ENCODE measurements around the gene CP. TPM values are rescaled to one million over a fixed set of nuclear protein-coding genes. Genes with fewer than 3 reads are reported as not detected.

Gene CP
- total RNA-seq, 1 experiment from 2014 or later: not detected

- no peak for DNase-seq (ENCODE audit: low read depth)
Measured at GRCh38 chr3:149186219-149186618, 35.4 kb downstream of the CP start.

GRCh38 chr3:149181182-149181581 is 40.4 kb downstream of the CP start:
- DNase-seq (ENCODE audit: low read depth): no peak

- peak; percentile 97 for DNase-seq (ENCODE audit: low read depth)
Measured at GRCh38 chr3:149180057-149180573, 41.5 kb downstream of the CP start.

GRCh38 chr3:149179220-149179619 is 42.4 kb downstream of the CP start:
- DNase-seq (ENCODE audit: low read depth): no peak

- DNase-seq (ENCODE audit: low read depth): no peak
Measured at GRCh38 chr3:149177122-149177521, 44.5 kb downstream of the CP start.

- DNase-seq (ENCODE audit: low read depth): peak; percentile 34
Measured at GRCh38 chr3:149174901-149175300, 46.7 kb downstream of the CP start.

- DNase-seq (ENCODE audit: low read depth): no peak
Measured at GRCh38 chr3:149170672-149171071, 51.0 kb downstream of the CP start.

GRCh38 chr3:149167898-149168297 is 53.7 kb downstream of the CP start:
- no peak for DNase-seq (ENCODE audit: low read depth)

GRCh38 chr3:149163066-149163465 is 58.6 kb downstream of the CP start:
- no peak for DNase-seq (ENCODE audit: low read depth)

GRCh38 chr3:149162007-149162406 is 59.6 kb downstream of the CP start:
- no peak for DNase-seq (ENCODE audit: low read depth)

- no peak for DNase-seq (ENCODE audit: low read depth)
Measured at GRCh38 chr3:149160754-149161300, 60.8 kb downstream of the CP start.

- DNase-seq (ENCODE audit: low read depth): no peak
Measured at GRCh38 chr3:149153402-149153801, 68.2 kb downstream of the CP start.

GRCh38 chr3:149152420-149152819 is 69.2 kb downstream of the CP start:
- DNase-seq (ENCODE audit: low read depth): peak; percentile 51

- DNase-seq (ENCODE audit: low read depth): peak; percentile 60
Measured at GRCh38 chr3:149151843-149152242, 69.8 kb downstream of the CP start.

- no peak for DNase-seq (ENCODE audit: low read depth)
Measured at GRCh38 chr3:149150436-149150835, 71.2 kb downstream of the CP start.

GRCh38 chr3:149145974-149146373 is 75.7 kb downstream of the CP start:
- DNase-seq (ENCODE audit: low read depth): no peak

GRCh38 chr3:149145356-149145755 is 76.3 kb downstream of the CP start:
- no peak for DNase-seq (ENCODE audit: low read depth)

GRCh38 chr3:149142682-149143081 is 78.9 kb downstream of the CP start:
- DNase-seq (ENCODE audit: low read depth): no peak

- peak; percentile 58 for DNase-seq (ENCODE audit: low read depth)
Measured at GRCh38 chr3:149134575-149134974, 87.1 kb downstream of the CP start.

- DNase-seq (ENCODE audit: low read depth): no peak
Measured at GRCh38 chr3:149131589-149131988, 90.0 kb downstream of the CP start.

GRCh38 chr3:149129326-149130205 is 92.1 kb downstream of the CP start, which contains the start of gene HPS3:
Gene HPS3 (plus strand): TSS chr3:149129638. CDS start chr3:149129724, 86 bp downstream.
- peak; percentile 94 for DNase-seq (ENCODE audit: low read depth)

GRCh38 chr3:149128821-149129220 is 92.8 kb downstream of the CP start:
- DNase-seq (ENCODE audit: low read depth): no peak

All from Daoy (cell line).